GM12875 (cell line): ENCODE measurements around the gene MLXIP.

ENCODE experiments used
- H3K4me3 ChIP-seq: one replicate; pipeline ENCODE4 v1.5.1; 2011; ENCODE audit warnings: low read depth, low read length, control low read depth
- TF ChIP-seq, protein P1 (sequence below): IDR thresholded peaks from 2 replicates; pipeline ENCODE4 v1.5.1; 2011; ENCODE audit warnings: low read depth, mild to moderate bottlenecking, control low read depth, inconsistent platforms, low read length, moderate library complexity, borderline replicate concordance; ENCODE audit not compliant: insufficient read depth

Gene MLXIP

DNA sequence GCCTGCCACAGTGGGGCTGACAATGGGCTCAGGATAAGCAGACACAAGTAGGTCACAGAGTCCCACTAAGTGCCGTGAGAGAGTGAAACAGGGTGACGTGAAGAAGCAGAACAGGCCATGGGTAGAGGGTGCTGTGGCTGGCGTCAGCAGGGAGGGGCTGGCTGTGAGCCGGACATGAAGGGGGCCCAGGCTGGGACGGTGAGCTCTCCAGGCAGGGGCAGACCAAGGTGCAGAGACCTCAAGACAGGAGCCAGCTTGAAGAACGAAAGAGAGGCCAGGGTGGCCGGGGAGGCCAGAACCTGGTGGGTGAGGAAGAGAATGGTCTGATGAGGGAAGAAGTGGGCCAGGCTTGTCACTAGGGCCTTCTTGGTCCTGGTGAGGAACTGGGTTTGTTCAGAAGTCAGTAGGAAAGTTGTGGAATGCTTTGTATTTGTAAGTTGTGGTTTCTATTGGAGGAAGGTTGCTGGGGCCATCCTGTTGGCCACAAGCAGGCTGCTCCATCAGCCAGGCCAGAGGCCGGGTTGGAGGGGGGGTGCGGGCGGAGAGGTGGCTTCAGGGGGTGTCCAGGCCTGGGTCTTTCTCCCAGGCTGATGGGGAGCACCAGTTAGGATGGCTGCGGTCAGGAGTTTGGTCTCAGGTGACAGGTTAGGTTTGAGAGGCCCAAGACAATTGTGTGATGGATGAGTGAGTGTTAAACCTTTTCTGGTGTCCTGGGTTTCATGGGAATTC lies 21.4 kb upstream of the MLXIP start:
- H3K4me3 ChIP-seq = no peak overlapping the region
- TF ChIP-seq, protein P1, sequence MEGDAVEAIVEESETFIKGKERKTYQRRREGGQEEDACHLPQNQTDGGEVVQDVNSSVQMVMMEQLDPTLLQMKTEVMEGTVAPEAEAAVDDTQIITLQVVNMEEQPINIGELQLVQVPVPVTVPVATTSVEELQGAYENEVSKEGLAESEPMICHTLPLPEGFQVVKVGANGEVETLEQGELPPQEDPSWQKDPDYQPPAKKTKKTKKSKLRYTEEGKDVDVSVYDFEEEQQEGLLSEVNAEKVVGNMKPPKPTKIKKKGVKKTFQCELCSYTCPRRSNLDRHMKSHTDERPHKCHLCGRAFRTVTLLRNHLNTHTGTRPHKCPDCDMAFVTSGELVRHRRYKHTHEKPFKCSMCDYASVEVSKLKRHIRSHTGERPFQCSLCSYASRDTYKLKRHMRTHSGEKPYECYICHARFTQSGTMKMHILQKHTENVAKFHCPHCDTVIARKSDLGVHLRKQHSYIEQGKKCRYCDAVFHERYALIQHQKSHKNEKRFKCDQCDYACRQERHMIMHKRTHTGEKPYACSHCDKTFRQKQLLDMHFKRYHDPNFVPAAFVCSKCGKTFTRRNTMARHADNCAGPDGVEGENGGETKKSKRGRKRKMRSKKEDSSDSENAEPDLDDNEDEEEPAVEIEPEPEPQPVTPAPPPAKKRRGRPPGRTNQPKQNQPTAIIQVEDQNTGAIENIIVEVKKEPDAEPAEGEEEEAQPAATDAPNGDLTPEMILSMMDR = no peak

DNA sequence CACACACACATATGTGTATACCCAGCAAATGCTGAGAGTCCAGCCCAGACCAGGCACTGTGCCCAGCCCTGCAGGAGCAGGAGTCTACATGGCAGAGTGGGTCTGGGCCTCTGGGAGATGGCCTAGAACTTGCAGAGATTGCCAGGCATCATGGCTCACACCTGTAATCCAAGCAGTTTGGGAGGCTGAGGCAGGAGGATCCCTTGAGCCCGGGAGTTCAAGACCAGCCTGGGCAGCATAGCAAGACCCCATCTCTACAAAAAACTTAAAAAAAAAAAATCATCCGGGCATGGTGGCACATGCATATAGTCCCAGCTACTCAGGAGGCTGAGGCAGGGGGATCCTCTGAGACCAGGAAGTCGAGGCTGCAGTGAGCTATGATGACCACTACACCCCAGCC lies 20.8 kb upstream of the MLXIP start:
- no peak overlapping the region for H3K4me3 ChIP-seq
- TF ChIP-seq, protein P1 = no peak

DNA sequence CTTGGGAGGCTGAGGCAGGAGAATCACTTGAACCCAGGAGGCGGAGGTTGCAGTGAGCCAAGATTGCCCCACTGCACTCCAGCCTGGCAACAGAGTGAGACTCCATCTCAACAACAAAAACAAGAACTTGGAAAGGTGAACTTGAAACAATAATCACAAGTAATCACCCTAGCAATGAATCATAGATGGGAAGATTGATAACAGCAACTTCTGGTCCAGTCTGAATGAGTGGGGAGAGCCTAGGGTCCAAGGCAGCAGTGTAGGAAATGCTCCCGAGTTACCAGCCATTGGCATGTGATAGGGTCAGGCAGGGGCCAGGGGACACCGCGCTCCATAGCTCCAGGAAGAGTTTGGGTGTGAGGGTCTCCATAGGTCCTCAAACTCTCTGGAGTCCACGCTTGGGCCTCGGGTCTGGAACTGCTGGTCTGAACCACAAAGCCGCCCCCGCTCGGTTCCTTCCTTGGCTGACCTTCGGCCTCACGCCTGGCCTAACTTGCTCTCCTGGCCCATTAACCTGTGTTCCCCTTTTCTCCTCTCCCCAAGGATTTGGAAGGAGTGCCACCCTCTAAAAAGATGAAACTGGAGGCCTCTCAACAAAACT lies 19.9 kb upstream of the MLXIP start:
- TF ChIP-seq, protein P1 = no peak
- no peak overlapping the region for H3K4me3 ChIP-seq

DNA sequence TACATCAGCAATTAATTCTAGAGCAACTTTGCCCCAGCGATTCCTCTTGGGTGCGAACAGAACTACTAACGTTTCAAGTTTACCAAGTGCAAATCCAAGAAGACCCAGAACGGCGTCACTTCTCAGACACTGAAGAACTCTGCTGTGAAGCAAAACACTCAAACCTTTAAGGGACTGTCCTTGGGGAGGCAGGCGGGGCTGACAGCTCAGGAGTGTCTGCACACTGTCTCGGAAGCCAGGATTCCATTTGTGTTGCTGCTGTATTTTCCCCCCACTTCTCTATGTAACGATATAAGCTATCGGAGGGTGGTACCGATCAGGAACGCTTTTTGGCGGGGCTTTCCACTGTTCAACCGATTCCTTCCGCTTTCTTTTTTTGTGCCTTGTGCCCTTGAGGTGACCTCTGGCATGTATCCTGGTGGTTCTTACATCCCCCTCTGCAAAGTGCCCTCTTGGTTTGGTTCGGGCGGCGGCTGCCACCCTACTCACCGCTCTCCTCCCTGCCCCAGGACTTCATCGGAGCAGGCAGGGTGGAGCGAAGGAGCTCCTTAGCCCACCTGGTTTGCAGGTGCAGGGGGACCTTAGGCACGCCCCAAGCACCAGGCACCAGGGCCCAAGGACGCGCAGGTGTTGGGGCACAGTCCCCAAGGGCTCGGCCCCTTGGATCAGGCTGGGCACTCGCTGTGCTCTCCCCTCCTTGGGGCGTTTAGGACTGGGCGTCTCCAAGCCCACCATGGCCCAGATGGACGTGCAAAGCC lies 19.2 kb upstream of the MLXIP start:
- TF ChIP-seq, protein P1 = no peak
- no peak overlapping the region for H3K4me3 ChIP-seq

DNA sequence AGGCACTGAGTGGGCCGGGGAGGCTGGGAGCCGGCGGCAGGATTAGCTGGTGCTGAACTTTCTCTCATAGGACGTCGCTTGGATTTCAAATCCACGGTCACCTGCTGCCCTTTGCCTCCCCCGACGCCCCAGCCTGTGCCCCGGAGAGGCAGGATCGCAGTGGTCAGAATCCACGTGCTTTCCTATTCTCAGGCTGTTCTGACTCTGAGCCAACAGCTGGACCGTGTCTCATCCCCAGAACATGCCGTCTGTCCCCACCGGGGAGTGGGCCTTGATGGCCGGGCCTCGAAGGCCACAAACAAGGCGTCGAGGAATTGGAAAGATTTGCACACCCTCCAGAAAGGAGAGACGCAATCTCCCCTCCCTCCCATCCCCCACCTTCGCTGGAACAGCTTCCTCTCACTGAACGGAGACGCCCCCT lies 18.5 kb upstream of the MLXIP start:
- TF ChIP-seq, protein P1 = no peak

DNA sequence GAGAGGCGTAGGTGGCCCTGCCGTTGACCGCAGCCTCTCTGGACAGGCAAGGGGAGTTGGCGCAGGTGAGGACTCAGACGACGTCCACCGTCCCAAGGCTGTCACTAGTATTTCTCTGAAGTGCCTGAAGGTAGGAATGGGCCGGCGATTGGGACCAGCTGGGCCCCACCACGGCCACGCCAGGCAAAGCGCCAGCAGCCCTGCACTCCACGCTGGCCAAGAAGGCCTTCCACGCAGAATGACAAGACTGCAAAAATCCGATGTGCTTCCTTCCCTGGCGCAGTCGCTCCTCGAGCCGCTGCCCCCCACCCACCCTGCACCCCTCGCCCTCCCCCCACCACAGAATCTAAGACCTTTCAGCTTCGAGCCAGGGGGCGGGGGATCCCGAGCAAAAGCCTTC lies 17.3 kb upstream of the MLXIP start:
- no peak overlapping the region for H3K4me3 ChIP-seq
- TF ChIP-seq, protein P1 = no peak

More for the DNA sequence above, 18.5 kb upstream of the MLXIP start:
- no peak overlapping the region for H3K4me3 ChIP-seq
